Forelimb muscle (tissue), 1 donor: ENCODE data around the gene NEFH. TPM values are rescaled to one million over a fixed set of nuclear protein-coding genes. Genes with fewer than 3 reads are reported as not detected.
"Not testable (repeated sequence)": the region's sequence is repeated elsewhere in the genome, so short reads cannot be mapped to it uniquely, and the experiment has no call there.

Source experiments
- DNase-seq: peaks from one replicate; pipeline ENCODE4 v3.0.0-alpha.2; 2013; ENCODE audit warnings: low read depth
- polyA plus RNA-seq: library from polyadenylated mRNA; unstranded; fragments of 120-200 nt; gene quantifications from one replicate; pipeline ENCODE4 v1.2.1, GENCODE V29; 2013; ENCODE audit not compliant: insufficient read length

Gene NEFH
- polyA plus RNA-seq, 1 donor = 1.5 TPM

DNA sequence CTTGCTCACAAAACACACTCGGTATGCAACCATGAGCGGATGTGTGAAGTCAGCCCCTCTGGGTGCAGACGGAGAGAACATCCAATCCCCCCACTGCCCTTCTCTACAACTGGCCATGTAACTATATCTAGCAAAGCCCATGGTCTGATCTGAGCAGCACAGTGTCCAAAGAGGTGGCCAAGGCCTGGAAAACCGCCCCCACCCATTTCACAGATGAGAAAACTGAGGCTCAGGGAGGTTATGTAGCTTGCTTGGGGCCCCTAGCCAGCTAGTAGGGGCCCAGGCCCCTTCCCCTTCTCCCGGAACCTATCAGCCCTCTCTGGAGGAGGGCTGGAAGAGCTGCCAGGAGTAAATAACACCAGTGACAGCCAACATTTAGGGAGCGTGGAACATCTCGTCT, 15.4 kb upstream of the NEFH start:
- DNase-seq = no peak

DNA sequence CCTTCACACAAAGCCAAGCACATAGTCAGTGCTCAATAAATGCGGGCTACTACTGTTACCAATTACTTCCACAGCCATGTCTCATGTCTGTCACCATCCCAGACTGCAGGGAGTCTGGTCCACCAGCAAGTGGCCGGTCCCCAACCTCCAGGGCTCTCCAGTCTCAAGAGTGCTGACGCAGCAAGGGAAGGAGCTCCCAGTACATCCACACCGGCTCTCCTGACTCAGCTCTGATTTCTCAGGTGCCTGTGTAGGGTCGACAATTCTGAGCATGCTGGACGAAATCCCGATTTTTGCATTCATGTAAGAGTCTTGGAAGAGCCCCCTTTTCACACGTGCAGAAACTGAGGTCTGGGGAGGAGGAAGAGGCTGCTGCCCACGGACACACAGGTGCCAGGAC, 10.3 kb upstream of the NEFH start:
- no peak for DNase-seq

- no peak for DNase-seq
Measured at GRCh38 chr22:29470159-29470855, 9.7 kb upstream of the NEFH start.

DNA sequence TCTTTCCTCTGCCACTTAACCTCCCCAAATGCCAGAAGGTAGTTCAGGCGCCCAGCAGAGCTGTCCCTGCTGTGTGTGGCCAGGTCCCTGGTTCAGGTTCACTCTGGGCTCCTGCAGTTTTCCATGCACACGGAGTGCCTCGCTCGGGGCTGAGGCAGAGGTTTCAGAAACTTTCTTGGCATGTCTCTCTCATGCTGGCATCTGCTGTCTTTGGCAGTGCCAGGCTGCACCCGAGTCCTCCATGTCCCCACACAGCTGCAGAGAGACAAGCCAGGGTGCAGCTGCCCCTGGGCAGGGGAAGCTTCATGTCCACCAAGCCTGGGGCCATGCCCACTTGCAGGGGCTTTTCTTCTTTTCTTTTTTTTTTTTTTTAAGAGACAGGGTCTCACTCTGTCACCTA, 7.0 kb upstream of the NEFH start:
- DNase-seq = no peak

GRCh38 chr22:29475550-29475949, 4.5 kb upstream of the NEFH start:
- DNase-seq = no peak

DNA sequence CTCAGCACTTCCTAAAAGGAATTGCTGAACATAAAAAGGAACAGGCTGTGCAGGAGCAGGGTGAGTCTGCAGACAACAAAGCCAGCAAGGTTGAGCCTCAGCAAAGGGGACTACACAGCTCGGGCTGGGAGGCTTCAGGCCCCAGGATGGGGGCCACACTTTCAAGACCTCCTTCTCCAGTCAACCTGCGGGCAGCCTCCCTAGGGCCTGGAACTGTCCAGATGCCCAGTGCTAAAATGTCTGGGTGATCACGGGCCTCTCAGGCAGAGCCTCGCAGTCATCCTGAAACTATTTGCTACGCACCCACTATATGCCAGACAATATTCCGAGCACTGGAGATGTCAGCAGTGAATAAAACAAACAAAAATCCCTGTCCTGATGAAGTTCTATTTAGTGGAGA, 3.9 kb upstream of the NEFH start:
- no peak for DNase-seq

DNA sequence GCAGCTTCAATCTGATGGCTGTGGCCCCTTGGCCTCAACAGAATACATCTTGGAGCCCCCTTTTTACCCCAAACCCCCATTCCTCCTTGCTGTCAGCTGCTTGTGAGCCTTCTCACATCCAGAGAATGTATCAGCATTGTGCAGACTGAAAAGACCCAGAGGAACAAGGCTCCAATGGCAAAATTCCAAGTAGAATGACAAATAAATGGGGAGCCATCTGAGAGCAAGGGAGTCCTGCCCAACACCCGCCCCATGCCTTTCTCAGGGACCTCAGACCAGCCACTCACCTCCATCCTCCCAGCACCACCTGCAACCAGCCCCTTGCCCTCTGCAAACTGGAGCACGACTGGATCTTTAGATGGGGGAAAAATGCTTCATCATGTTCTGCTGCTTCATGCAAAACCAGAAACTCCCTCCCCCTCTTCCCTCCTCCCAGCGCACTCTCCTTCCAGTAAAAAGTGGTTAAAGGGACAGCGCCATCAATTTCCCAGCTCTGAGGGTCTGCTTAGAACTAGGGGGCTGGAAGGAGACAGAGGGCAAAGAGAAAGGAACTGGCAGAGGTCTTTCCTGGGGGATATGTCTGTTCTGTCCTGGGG, 2.2 kb upstream of the NEFH start:
- no peak for DNase-seq

- DNase-seq = no peak
Measured at GRCh38 chr22:29478326-29479276, 1.4 kb upstream of the NEFH start.

- DNase-seq = no peak
Measured at GRCh38 chr22:29480262-29480511, 169 bp downstream of the NEFH start.

GRCh38 chr22:29480512-29481264, 670 bp downstream of the NEFH start:
- DNase-seq = peak; percentile 43

GRCh38 chr22:29481265-29482000, 1.4 kb downstream of the NEFH start:
- DNase-seq = no peak

DNA sequence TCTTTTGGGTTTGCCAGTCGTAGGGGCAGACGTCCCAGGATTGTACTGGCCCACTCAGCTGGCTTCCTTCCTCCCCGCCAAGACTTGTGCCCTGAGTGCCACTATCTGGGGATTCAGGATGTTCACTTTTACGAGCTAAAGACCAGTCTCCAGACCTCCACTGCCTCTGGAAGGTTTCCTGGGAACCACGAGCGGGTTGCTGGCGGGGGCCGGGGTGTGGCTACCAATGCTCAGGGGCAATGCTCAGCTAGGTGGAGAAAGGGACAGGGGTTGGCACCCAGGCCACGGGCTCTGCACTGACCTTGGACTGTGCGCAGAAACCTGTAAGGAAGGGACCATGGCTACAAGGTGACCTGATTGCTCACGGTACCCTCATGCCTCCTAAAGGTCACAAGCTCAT, 2.2 kb downstream of the NEFH start:
- no peak for DNase-seq

DNA sequence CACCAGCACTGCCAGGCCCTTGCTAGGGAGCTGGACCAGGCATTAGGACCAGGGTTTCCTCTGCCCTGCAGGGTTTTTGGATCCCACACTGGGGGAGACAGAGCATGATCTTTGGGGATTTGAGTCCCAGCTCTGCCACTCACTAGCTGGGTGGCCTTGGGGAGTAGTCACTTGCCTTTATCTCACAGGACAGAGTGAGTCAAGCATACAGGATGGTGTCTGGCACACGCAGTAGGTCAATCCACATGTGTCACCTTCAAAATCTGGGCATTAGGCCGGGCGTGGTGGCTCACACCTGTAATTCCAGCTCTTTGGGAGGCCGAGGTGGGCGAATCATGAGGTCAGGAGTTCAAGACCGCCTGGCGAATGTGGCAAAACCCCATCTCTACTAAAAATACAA, 2.7 kb downstream of the NEFH start:
- DNase-seq = no peak

DNA sequence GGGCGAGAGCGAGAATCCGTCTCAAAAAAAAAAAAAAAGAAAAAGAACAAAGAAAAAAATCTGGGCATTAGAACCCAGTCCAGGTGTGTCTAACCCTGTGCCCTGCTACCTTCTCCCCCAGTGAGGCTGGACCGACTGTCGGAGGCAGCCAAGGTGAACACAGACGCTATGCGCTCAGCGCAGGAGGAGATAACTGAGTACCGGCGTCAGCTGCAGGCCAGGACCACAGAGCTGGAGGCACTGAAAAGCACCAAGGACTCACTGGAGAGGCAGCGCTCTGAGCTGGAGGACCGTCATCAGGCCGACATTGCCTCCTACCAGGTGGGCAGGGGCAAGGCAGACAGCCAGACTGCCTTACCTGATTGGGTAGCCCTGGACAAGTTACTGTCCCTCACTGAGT, 3.2 kb downstream of the NEFH start:
- DNase-seq = no peak

DNA sequence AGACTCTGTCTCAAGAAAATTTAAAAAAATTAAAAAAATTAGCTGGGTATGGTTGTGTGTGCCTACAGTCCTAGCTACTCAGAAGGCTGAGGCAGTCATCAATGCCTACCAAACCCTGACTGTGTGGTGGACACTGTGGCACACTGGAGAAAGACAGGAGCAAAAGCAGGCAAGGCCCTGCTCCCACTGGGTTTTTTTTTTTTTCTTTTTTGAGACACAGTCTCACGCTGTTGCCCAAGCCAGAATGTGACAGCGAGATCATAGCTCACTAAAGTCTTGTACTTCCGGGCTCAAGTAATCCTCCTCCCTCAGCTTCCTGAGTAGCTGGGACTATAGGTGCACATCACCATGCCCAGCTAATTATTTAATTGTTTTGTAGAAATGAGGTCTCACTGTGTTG, 4.6 kb downstream of the NEFH start:
- no peak for DNase-seq

DNA sequence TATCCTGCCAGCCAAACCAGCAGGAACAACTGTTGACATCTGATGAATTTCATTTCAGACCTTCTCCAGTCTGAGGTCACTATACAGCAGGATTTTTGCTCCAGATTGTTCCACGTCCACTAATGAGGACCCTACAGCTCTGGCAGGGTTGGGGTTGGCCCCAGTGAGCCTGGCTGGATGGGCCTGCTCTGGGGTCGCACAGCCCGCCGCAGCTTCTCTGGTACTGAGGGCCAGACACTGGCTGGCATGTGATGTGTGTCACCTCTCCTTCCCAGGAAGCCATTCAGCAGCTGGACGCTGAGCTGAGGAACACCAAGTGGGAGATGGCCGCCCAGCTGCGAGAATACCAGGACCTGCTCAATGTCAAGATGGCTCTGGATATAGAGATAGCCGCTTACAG, 5.4 kb downstream of the NEFH start:
- DNase-seq = no peak

GRCh38 chr22:29487426-29487986, 7.5 kb downstream of the NEFH start:
- no peak for DNase-seq

DNA sequence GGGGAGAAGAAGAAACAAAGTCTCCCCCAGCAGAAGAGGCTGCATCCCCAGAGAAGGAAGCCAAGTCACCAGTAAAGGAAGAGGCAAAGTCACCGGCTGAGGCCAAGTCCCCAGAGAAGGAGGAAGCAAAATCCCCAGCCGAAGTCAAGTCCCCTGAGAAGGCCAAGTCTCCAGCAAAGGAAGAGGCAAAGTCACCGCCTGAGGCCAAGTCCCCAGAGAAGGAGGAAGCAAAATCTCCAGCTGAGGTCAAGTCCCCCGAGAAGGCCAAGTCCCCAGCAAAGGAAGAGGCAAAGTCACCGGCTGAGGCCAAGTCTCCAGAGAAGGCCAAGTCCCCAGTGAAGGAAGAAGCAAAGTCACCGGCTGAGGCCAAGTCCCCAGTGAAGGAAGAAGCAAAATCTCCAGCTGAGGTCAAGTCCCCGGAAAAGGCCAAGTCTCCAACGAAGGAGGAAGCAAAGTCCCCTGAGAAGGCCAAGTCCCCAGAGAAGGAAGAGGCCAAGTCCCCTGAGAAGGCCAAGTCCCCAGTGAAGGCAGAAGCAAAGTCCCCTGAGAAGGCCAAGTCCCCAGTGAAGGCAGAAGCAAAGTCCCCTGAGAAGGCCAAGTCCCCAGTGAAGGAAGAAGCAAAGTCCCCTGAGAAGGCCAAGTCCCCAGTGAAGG, 9.2 kb downstream of the NEFH start:
- not testable (repeated sequence) for DNase-seq

DNA sequence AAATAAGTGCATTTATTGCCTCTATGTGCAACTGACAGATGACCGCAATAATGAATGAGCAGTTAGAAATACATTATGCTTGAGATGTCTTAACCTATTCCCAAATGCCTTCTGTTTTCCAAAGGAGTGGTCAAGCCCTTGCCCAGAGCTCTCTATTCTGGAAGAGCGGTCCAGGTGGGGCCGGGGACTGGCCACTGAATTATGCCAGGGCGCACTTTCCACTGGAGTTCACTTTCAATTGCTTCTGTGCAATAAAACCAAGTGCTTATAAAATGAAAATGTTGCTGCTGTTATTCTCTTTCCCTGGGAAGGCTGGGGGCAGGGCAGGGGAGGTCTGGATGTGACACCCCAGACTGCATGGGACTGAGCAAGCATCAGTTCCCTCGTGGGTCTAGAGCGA, 11.0 kb downstream of the NEFH start:
- no peak for DNase-seq

GRCh38 chr22:29493636-29494035, 13.6 kb downstream of the NEFH start:
- no peak for DNase-seq

- DNase-seq = no peak
Measured at GRCh38 chr22:29499852-29500251, 19.8 kb downstream of the NEFH start.
